PC-3 (cell line): ENCODE results near the gene EPGN. TPM values are rescaled to one million over a fixed set of nuclear protein-coding genes. Genes with fewer than 3 reads are reported as not detected.

Experiments
- ATAC-seq: fragments of 200-7000 bp; cut with Tn5 transposase; 2 replicates; pipeline ENCODE4 v1.9.1; 2020; ENCODE audit warnings: mild to moderate bottlenecking, moderate library complexity
- BruUV-seq: library from RNA; stranded (reverse); fragments of 400-500 nt; replicated peaks from 2 replicates; lab custom pipeline; 2021; lab: Mats Ljungman, UMichigan
- CTCF ChIA-PET: fragments of 300-600 bp; sonication (Branson Sonifier 250); formaldehyde crosslinking; loops from one replicate; lab custom pipeline; 2022; ENCODE audit warnings: antibody characterized with exemption; lab: Charles Lee
- POLR2A ChIA-PET: fragments of 300-600 bp; sonication (Branson Sonifier 250); formaldehyde crosslinking; loops from one replicate; lab custom pipeline; 2022; ENCODE audit warnings: antibody characterized with exemption; ENCODE audit not compliant: unreplicated experiment; lab: Charles Lee
- DNase-seq: peaks from one replicate; pipeline ENCODE4 v3.0.0-alpha.2; 2015
- H2AFZ ChIP-seq: fragments of 300-600 bp; sonication (generic); 2 replicates; pipeline ENCODE4 v1.6.0; 2016; ENCODE audit warnings: antibody characterized with exemption, low read length
- H3F3A ChIP-seq: fragments of 300-600 bp; sonication (generic); one replicate; pipeline ENCODE4 v1.6.0; 2017; ENCODE audit warnings: antibody characterized with exemption, low read length, control low read depth, mild to moderate bottlenecking; ENCODE audit not compliant: unreplicated experiment
- H3K27ac ChIP-seq: fragments of 300-600 bp; sonication (generic); 2 replicates; pipeline ENCODE4 v1.5.1; 2016; ENCODE audit warnings: mild to moderate bottlenecking, low read length
- H3K27me3 ChIP-seq: fragments of 300-600 bp; sonication (generic); 2 replicates; pipeline ENCODE4 v1.6.1; 2016; ENCODE audit warnings: low read length, mixed read lengths
- H3K36me3 ChIP-seq: fragments of 300-600 bp; sonication (generic); 2 replicates; pipeline ENCODE4 v1.6.1; 2016; ENCODE audit warnings: low read depth, mixed run types, low read length, mixed read lengths
- H3K4me1 ChIP-seq: fragments of 300-600 bp; sonication (generic); 2 replicates; pipeline ENCODE4 v1.5.1; 2016; ENCODE audit warnings: low read length; ENCODE audit not compliant: insufficient read depth
- H3K4me2 ChIP-seq: fragments of 300-600 bp; sonication (generic); 2 replicates; pipeline ENCODE4 v1.6.0; 2016; ENCODE audit warnings: low read length
- H3K4me3 ChIP-seq: fragments of 300-600 bp; sonication (generic); 2 replicates; pipeline ENCODE4 v1.5.1; 2016; ENCODE audit warnings: mild to moderate bottlenecking, low read length, mixed read lengths
- H3K79me2 ChIP-seq: fragments of 300-600 bp; sonication (generic); 2 replicates; pipeline ENCODE4 v1.6.1; 2017; ENCODE audit warnings: low read length, mixed read lengths
- H3K9ac ChIP-seq: fragments of 300-600 bp; sonication (generic); 2 replicates; pipeline ENCODE4 v1.6.0; 2016; ENCODE audit warnings: mild to moderate bottlenecking, low read length
- H3K9me2 ChIP-seq: fragments of 300-600 bp; sonication (generic); replicated peaks from 2 replicates; pipeline ENCODE4 v1.6.1; 2016; ENCODE audit warnings: mixed run types, low read length, mixed read lengths
- H3K9me3 ChIP-seq: fragments of 300-600 bp; sonication (generic); 2 replicates; pipeline ENCODE4 v1.6.1; 2016; ENCODE audit warnings: low read length, mixed read lengths
- H4K20me1 ChIP-seq: fragments of 300-600 bp; sonication (generic); 2 replicates; pipeline ENCODE4 v1.6.1; 2016; ENCODE audit warnings: low read length, mixed read lengths
- CTCF ChIP-seq: fragments of 300-600 bp; sonication (generic); conservative IDR thresholded peaks from 2 replicates; pipeline ENCODE4 v1.5.1; 2017; ENCODE audit warnings: antibody characterized with exemption, low read depth, mild to moderate bottlenecking, low read length
- EZH2 ChIP-seq: fragments of 300-600 bp; sonication (generic); IDR thresholded peaks from one replicate; pipeline ENCODE4 v1.6.1; 2017; ENCODE audit warnings: antibody characterized with exemption, mild to moderate bottlenecking, low read length; ENCODE audit not compliant: unreplicated experiment
- EZH2phosphoT487 ChIP-seq: fragments of 300-600 bp; sonication (generic); IDR thresholded peaks from 2 replicates; pipeline ENCODE4 v1.6.1; 2018; ENCODE audit warnings: mild to moderate bottlenecking, antibody characterized with exemption, low read length, borderline replicate concordance
- intact Hi-C: fragments of 100-400 bp; cut with micrococcal nuclease; formaldehyde crosslinking; loops from 2 replicates; pipeline ENCODE4 v1.9.0; 2023
- total RNA-seq: library from RNA; depleted of rRNA; stranded (reverse); fragments of >200 nt; gene quantifications from 2 replicates; pipeline ENCODE4 v1.2.3, GENCODE V29; 2014

The EPGN gene
- total RNA-seq, 1 experiment from 2014 or later: 98.0 TPM

- CTCF ChIA-PET: interaction anchor here (0.7 kb wide), 1 partner anchor 309 kb away, joined by 3 read pairs; no protein-coding TSS in a partner anchor
- TF ChIP-seq CTCF: no peak
- no peak for TF ChIP-seq EZH2phosphoT487
- no peak for TF ChIP-seq EZH2
- no peaks in the 10 kb centered on the region for H3K9me2 ChIP-seq
These were observed 54.1 kb downstream of the EPGN start for GRCh38 chr4:74362347-74362746.

GRCh38 chr4:74364256-74364651, 56.0 kb downstream of the EPGN start:
- Histone ChIP-seq H3K9ac (no peak overlapping the region), H3K9me2 (no peaks in the 10 kb centered on the region), H3K27me3 (no peaks in the 10 kb centered on the region), H4K20me1 (no peaks in the 10 kb centered on the region), H3F3A (no peaks in the 10 kb centered on the region), H3K4me1 (peaks cover 40% of the 10 kb centered on the region), H3K4me2 (no peak overlapping the region), H3K9me3 (no peaks in the 10 kb centered on the region), H3K4me3 (no peak overlapping the region), H3K79me2 (no peaks in the 10 kb centered on the region), H2AFZ (no peak overlapping the region), H3K36me3 (no peaks in the 10 kb centered on the region), H3K27ac (no peak overlapping the region; the same call in 1 of the 2 replicates)
- BruUV-seq: no TSS peak
- ATAC-seq (no peak), DNase-seq (no peak)
- POLR2A ChIA-PET: no interaction called here
- intact Hi-C loops: no loop called here
- CTCF ChIA-PET: no interaction called here
- no peak for TF ChIP-seq EZH2phosphoT487
- no peak for TF ChIP-seq CTCF
- TF ChIP-seq EZH2: no peak

More at GRCh38 chr4:74362347-74362746, 54.1 kb downstream of the EPGN start:
- Histone ChIP-seq H3K79me2 (no peaks in the 10 kb centered on the region), H3K4me3 (no peak overlapping the region), H3K9me3 (no peaks in the 10 kb centered on the region), H3K27ac (peak overlapping the region; percentile 98), H4K20me1 (no peaks in the 10 kb centered on the region), H3K4me1 (peaks cover 51% of the 10 kb centered on the region), H2AFZ (no peak overlapping the region), H3K36me3 (no peaks in the 10 kb centered on the region), H3K27me3 (no peaks in the 10 kb centered on the region), H3F3A (peaks cover 8% of the 10 kb centered on the region), H3K4me2 (peak overlapping the region; percentile 39; the same call in 1 of the 2 replicates), H3K9ac (peak overlapping the region; percentile 79)
- ATAC-seq (peak; percentile 50), DNase-seq (peak; percentile 69)
- intact Hi-C loops: no loop called here
- BruUV-seq: no TSS peak
- POLR2A ChIA-PET: interaction anchor here (0.7 kb wide), 1 partner anchor 47 kb away, joined by 3 read pairs; no protein-coding TSS in a partner anchor

GRCh38 chr4:74364652-74365491, 56.6 kb downstream of the EPGN start, which contains the start of gene EREG:
Gene EREG, plus strand, starts transcription at chr4:74365145. Its CDS starts 164 bp downstream, at chr4:74365309.
- Histone ChIP-seq H3K27ac (no peak within 1 kb of the TSS; the same call in 1 of the 2 replicates), H3K4me3 (no peak within 1 kb of the TSS)

More at GRCh38 chr4:74364652-74365491, 56.6 kb downstream of the EPGN start, which contains the start of gene EREG:
- H3K4me2 ChIP-seq: no peak within 1 kb of the TSS
- H3K79me2 ChIP-seq: no peaks in the 10 kb centered on the region
- H3K4me1 ChIP-seq: peaks cover 34% of the 10 kb centered on the region
- TF ChIP-seq EZH2 (no peak), EZH2phosphoT487 (no peak), CTCF (no peak)
- H4K20me1 ChIP-seq: no peaks in the 10 kb centered on the region
- no peak for ATAC-seq
- H3K27me3 ChIP-seq: no peaks in the 10 kb centered on the region
- H3F3A ChIP-seq: no peaks in the 10 kb centered on the region
- no peak within 1 kb of the TSS for H2AFZ ChIP-seq
- ChIA-PET CTCF (no interaction called here), POLR2A (no interaction called here)
- H3K9ac ChIP-seq: no peak within 1 kb of the TSS
- DNase-seq: no peak
- no peaks in the 10 kb centered on the region for H3K9me2 ChIP-seq
- no peaks in the 10 kb centered on the region for H3K36me3 ChIP-seq
- intact Hi-C loops: no loop called here
- BruUV-seq: no TSS peak
- no peaks in the 10 kb centered on the region for H3K9me3 ChIP-seq
